CD4-positive, alpha-beta T cell (primary cell): ENCODE data around the gene SPDYE3. TPM values are rescaled to one million over a fixed set of nuclear protein-coding genes. Genes with fewer than 3 reads are reported as not detected.

ENCODE experiments used
- ATAC-seq: fragments of 200-7000 bp; cut with Tn5 transposase; one replicate; pipeline ENCODE4 v1.10.0; 2022; ENCODE audit warnings: mild to moderate bottlenecking; ENCODE audit not compliant: poor library complexity
- CTCF ChIA-PET: fragments of 350-600 bp; sonication (Branson Sonifier 250); formaldehyde crosslinking; loops from one replicate; lab custom pipeline; 2021; ENCODE audit warnings: antibody characterized with exemption, inconsistent platforms; lab: Charles Lee
- POLR2A ChIA-PET: fragments of 350-600 bp; sonication (Branson Sonifier 250); formaldehyde crosslinking; loops from one replicate; lab custom pipeline; 2021; ENCODE audit warnings: antibody characterized with exemption, inconsistent platforms; lab: Charles Lee
- DNase-seq, 14 experiments: peaks; one replicate each; pipeline ENCODE4 v3.0.0-alpha.2; 2013 to 2020; ENCODE audit warnings: mixed read lengths in 2 of 14
- H3K27ac ChIP-seq, 2 donors: one replicate each; pipeline versions ENCODE4 v1.5.1 to v1.7.0; 2013; ENCODE audit warnings: low read length in 2 of 2, low read depth in 1 of 2, mild to moderate bottlenecking in 1 of 2
- H3K27me3 ChIP-seq, 2 experiments: 1 replicate in 1 of 2; 2 replicates in 1 of 2; pipeline versions ENCODE4 v1.6.1 to v1.7.0; 2013; ENCODE audit warnings: low read length in 2 of 2, control low read depth in 1 of 2, mild to moderate bottlenecking in 1 of 2, moderate library complexity in 1 of 2; ENCODE audit not compliant: insufficient read depth in 2 of 2, control insufficient read depth in 1 of 2
- H3K36me3 ChIP-seq: one replicate; pipeline ENCODE4 v1.6.1; 2013; ENCODE audit warnings: low read length, control low read depth; ENCODE audit not compliant: insufficient read depth
- H3K4me1 ChIP-seq: one replicate; pipeline ENCODE4 v1.6.1; 2013; ENCODE audit warnings: low read length, control low read depth; ENCODE audit not compliant: insufficient read depth
- H3K4me3 ChIP-seq: one replicate; pipeline ENCODE4 v1.5.1; 2013; ENCODE audit warnings: mild to moderate bottlenecking, low read length, moderate library complexity
- H3K9me3 ChIP-seq, 2 experiments: 1 replicate in 1 of 2; 2 replicates in 1 of 2; pipeline versions ENCODE4 v1.6.1 to v1.7.0; 2013; ENCODE audit warnings: low read length in 2 of 2, mild to moderate bottlenecking in 2 of 2, control low read depth in 1 of 2, moderate library complexity in 1 of 2; ENCODE audit not compliant: control insufficient read depth in 1 of 2, insufficient read depth in 1 of 2
- H3K27ac Mint-ChIP-seq: one replicate; pipeline ENCODE4 v1.8.0; 2020; ENCODE audit warnings: mixed read lengths
- H3K27me3 Mint-ChIP-seq: one replicate; pipeline ENCODE4 v1.8.0; 2021; ENCODE audit warnings: mixed read lengths
- H3K36me3 Mint-ChIP-seq: one replicate; pipeline ENCODE4 v1.8.0; 2021; ENCODE audit warnings: low read depth, mixed read lengths
- H3K4me1 Mint-ChIP-seq: one replicate; pipeline ENCODE4 v1.8.0; 2021; ENCODE audit warnings: low read depth, mixed read lengths
- H3K4me3 Mint-ChIP-seq: one replicate; pipeline ENCODE4 v1.8.0; 2020; ENCODE audit warnings: mild to moderate bottlenecking, mixed read lengths
- H3K9me3 Mint-ChIP-seq: one replicate; pipeline ENCODE4 v1.8.0; 2020; ENCODE audit warnings: mixed read lengths
- intact Hi-C, 2 experiments: fragments of 100-400 bp; cut with DNase I in 1 of 2; cut with micrococcal nuclease in 1 of 2; formaldehyde crosslinking; loops; one replicate each; pipeline versions ENCODE4 v1.15.1 to v1.9.0; 2023 to 2025; cut with DNase I, micrococcal nuclease
- total RNA-seq, 174 experiments: library from RNA in 2 of 174; stranded (reverse) in 2 of 174; gene quantifications; one replicate each; pipeline ENCODE4 v1.2.3 and lab custom pipeline; 2021 to 2026
- TF ChIP-seq, protein P1 (sequence below): fragments of 200-600 bp; IDR thresholded peaks from one replicate; pipeline ENCODE4 v1.8.0; 2022; ENCODE audit warnings: antibody characterized with exemption, mild to moderate bottlenecking

SPDYE3 gene
- total RNA-seq, 2 experiments from 2014 or later: not detected

DNA sequence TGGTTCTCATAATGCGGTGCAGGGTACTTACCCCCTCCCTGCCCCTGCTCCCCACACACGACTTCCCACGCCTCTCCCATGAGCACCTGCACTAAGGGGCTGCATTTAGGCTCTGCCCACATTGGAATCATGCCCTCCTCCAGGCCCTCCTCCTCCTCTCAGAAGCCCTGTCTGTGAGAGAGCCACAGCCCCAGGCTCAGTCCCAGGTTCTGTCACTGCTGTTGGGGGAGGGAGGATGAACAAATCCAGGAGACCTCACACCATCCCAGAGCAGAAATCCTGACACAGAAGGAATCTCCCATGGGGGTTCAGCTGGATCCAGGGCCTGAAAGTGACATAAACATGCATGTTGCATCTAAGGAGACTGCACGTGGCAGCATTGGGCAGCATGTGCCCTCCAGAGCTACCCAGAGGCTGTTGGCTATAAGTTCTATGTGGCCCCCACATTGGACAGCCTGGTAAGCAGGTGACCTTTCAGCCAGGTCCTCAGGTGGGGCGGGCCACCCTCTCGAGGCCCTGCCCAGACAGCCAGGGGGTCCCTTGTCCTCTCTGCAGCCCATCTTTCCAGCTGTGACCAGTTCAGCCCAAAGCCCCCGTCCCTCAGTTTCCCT, 64.2 kb downstream of the SPDYE3 start:
- no peaks in the 10 kb centered on the region for H3K27me3 Mint-ChIP-seq
- no peak overlapping the region for H3K27ac ChIP-seq
- no peak overlapping the region for H3K4me3 Mint-ChIP-seq
- no peak for DNase-seq
- H3K9me3 Mint-ChIP-seq: no peaks in the 10 kb centered on the region
- H3K4me1 Mint-ChIP-seq: peaks cover 13% of the 10 kb centered on the region
- peaks cover 20% of the 10 kb centered on the region for H3K4me1 ChIP-seq
- no peaks in the 10 kb centered on the region for H3K27me3 ChIP-seq
- H3K36me3 ChIP-seq: no peaks in the 10 kb centered on the region
- H3K36me3 Mint-ChIP-seq: peaks cover 13% of the 10 kb centered on the region
- intact Hi-C loops: no loop called here
- no peak overlapping the region for H3K27ac Mint-ChIP-seq
- no peaks in the 10 kb centered on the region for H3K9me3 ChIP-seq
- ATAC-seq: no peak
- CTCF ChIA-PET: no interaction called here
- H3K4me3 ChIP-seq: no peak overlapping the region
- TF ChIP-seq, protein P1, sequence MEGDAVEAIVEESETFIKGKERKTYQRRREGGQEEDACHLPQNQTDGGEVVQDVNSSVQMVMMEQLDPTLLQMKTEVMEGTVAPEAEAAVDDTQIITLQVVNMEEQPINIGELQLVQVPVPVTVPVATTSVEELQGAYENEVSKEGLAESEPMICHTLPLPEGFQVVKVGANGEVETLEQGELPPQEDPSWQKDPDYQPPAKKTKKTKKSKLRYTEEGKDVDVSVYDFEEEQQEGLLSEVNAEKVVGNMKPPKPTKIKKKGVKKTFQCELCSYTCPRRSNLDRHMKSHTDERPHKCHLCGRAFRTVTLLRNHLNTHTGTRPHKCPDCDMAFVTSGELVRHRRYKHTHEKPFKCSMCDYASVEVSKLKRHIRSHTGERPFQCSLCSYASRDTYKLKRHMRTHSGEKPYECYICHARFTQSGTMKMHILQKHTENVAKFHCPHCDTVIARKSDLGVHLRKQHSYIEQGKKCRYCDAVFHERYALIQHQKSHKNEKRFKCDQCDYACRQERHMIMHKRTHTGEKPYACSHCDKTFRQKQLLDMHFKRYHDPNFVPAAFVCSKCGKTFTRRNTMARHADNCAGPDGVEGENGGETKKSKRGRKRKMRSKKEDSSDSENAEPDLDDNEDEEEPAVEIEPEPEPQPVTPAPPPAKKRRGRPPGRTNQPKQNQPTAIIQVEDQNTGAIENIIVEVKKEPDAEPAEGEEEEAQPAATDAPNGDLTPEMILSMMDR: no peak
- POLR2A ChIA-PET: no interaction called here

Other genes starting within 250 kb of the SPDYE3 start
- 10 to 100 TPM; 38.3 to 40.3 TPM for gene ZNF3, start 226.0 kb upstream of the SPDYE3 start, total RNA-seq
- 10 to 100 TPM; 79.0 to 83.9 TPM for gene COPS6, start 218.7 kb upstream of the SPDYE3 start, total RNA-seq
- gene MCM7, start 206.3 kb upstream of the SPDYE3 start, total RNA-seq: 10 to 100 TPM; 54.5 to 56.0 TPM
- gene AP4M1, start 206.1 kb upstream of the SPDYE3 start, total RNA-seq: 1 to 10 TPM; 2.8 to 4.0 TPM
- 10 to 100 TPM; 34.8 to 37.4 TPM for gene TAF6, start 188.3 kb upstream of the SPDYE3 start, total RNA-seq
- gene CNPY4, start 188.1 kb upstream of the SPDYE3 start, total RNA-seq: 10 to 100 TPM; 22.5 to 25.6 TPM
- gene MBLAC1, start 180.7 kb upstream of the SPDYE3 start, total RNA-seq: 1 to 10 TPM; 3.7 to 4.4 TPM
- 100 to 1,000 TPM; 107 to 125 TPM for gene LAMTOR4, start 158.8 kb upstream of the SPDYE3 start, total RNA-seq
- gene TRAPPC14, start 149.0 kb upstream of the SPDYE3 start, total RNA-seq: 10 to 100 TPM; 37.9 to 42.6 TPM
- 10 to 100 TPM; 12.7 to 13.2 TPM for gene GAL3ST4, start 139.1 kb upstream of the SPDYE3 start, total RNA-seq
- 10 to 100 TPM; 16.4 to 18.7 TPM for gene GPC2, start 130.3 kb upstream of the SPDYE3 start, total RNA-seq
- 1 to 10 TPM; 4.0 to 5.5 TPM for gene STAG3, start 129.8 kb upstream of the SPDYE3 start, total RNA-seq
- gene PVRIG, start 87.8 kb upstream of the SPDYE3 start, total RNA-seq: 10 to 100 TPM; 30.1 to 33.2 TPM
- gene PILRB, start 50.4 kb downstream of the SPDYE3 start, total RNA-seq: 10 to 100 TPM; 56.4 to 67.6 TPM
- gene PILRA, start 65.8 kb downstream of the SPDYE3 start, total RNA-seq: 1 to 10 TPM; 4.6 to 5.3 TPM
- gene ZCWPW1, start 121.0 kb downstream of the SPDYE3 start, total RNA-seq: 1 to 10 TPM; 4.4 to 6.5 TPM
- 10 to 100 TPM; 52.6 to 57.0 TPM for gene MEPCE, start 122.1 kb downstream of the SPDYE3 start, total RNA-seq
- gene PPP1R35, start 128.8 kb downstream of the SPDYE3 start, total RNA-seq: 10 to 100 TPM; 42.9 to 47.0 TPM
- under 1 TPM; 0.64 to 0.93 TPM for gene SPACDR, start 156.6 kb downstream of the SPDYE3 start, total RNA-seq
- 10 to 100 TPM; 34.6 to 36.5 TPM for gene TSC22D4, start 171.5 kb downstream of the SPDYE3 start, total RNA-seq
- gene NYAP1, start 176.2 kb downstream of the SPDYE3 start, total RNA-seq: under 1 TPM; 0.66 to 0.75 TPM
- gene AGFG2, start 231.5 kb downstream of the SPDYE3 start, total RNA-seq: 1 to 10 TPM; 6.6 to 9.9 TPM